Measurements from ENCODE around the gene ATG4C. TPM values are rescaled to one million over a fixed set of nuclear protein-coding genes. Genes with fewer than 3 reads are reported as not detected.

Gene ATG4C
- total and polyA plus RNA-seq, 2 donors (not counting 3 experiments of a cell fraction or from before 2014, with no cell fraction given) = 2.8 to 11.8 TPM

DNA sequence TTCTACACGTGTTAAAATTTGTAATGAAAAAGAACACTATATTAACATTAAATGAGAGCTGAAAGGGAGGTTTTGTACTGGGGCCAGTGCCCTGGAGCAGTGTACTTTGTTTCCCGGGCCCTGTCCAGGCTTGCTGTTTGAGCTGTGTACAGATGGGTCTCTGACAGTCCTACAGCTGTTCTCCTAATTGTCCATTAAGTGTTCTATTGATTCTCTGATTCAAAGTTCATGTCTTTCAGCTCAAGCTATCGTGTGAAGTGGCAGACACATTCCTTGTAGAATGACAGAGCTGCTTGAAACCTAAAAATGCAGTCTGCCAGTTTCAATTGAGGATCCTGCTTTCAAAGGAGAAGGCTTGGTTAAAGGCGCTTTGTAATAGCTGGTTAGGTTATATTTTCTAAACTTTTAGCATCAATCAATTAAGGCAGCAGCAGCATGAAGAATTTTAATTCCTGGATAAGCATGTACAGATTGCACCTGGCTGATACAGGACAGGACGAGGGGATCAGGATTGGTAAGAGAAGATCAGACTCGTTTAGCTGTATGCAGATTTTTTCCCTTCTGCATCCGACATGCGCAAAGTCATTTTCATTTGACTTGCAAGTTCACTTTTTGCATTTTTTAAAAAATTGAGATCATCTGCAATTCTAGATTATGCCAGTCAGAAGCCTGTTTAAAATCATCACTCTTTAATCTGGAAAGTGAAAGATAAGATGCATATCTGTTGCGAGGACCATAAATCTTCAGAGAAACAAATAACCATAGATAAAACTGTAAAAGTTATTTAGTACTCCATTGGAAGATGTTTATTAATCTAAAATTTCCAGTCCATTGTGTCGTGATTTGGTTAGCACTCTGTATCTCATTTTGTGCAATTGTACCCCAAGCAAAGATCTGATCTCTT lies 98.5 kb downstream of the ATG4C start:
- CTCF ChIA-PET = interaction anchor here (1.1 to 2.0 kb wide), 5 partner anchors 9 to 41 kb away, joined by 3 to 9 read pairs (median 4); no protein-coding TSS in a partner anchor
- no peak overlapping the region for H3K4me2 ChIP-seq (ENCODE audit: insufficient read depth, low read length)
- no peaks in the 10 kb centered on the region for H4K20me1 ChIP-seq (replicated peaks; ENCODE audit: control insufficient read depth, extremely low read depth, insufficient read depth, low read length)
- dilution Hi-C loops (cut with MboI; ENCODE audit: extremely low pct_ligation_motif_present, low sequenced_read_pairs) (no loop called here), intact Hi-C loops (cut with micrococcal nuclease) (no loop called here)
- BruUV-seq (replicated peaks) = no TSS peak
- H3K9me1 ChIP-seq (replicated peaks; ENCODE audit: control insufficient read depth, extremely low read depth, insufficient read depth, low read length) = no peaks in the 10 kb centered on the region
- H3K79me2 ChIP-seq (ENCODE audit: control insufficient read depth, insufficient read depth, low read length) = no peaks in the 10 kb centered on the region
- no peak for DNase-seq (ENCODE audit: low read depth, low spot score)
- H3K4me1 ChIP-seq (ENCODE audit: control insufficient read depth, extremely low read depth, insufficient read depth, low read length) = no peaks in the 10 kb centered on the region
- H3K9ac ChIP-seq (replicated peaks; ENCODE audit: extremely low read depth, insufficient read depth, low read length) = no peak overlapping the region
- no peak overlapping the region for H3K27ac ChIP-seq (ENCODE audit: insufficient read depth, low read depth, low read length)
- H3K36me3 ChIP-seq (ENCODE audit: control insufficient read depth in 2 of 2, extremely low read depth in 1 of 2, insufficient read depth in 2 of 2, low read length in 2 of 2) = no peaks in the 10 kb centered on the region
- H3K27me3 ChIP-seq (ENCODE audit: control insufficient read depth in 2 of 2, insufficient read depth in 2 of 2, low read length in 2 of 2) = peaks cover 4 to 20% of the 10 kb centered on the region in 2 experiments
- H2AFZ ChIP-seq (ENCODE audit: low read depth, low read length) = no peak overlapping the region
- no peak for FAIRE-seq
- no peak overlapping the region for H3K4me3 ChIP-seq (replicated peaks in 1 of 3; ENCODE audit: insufficient read depth in 1 of 3, low read depth in 1 of 3, low read length in 3 of 3)
- H3K9me3 ChIP-seq (replicated peaks; ENCODE audit: control insufficient read depth, insufficient read depth, low read length) = no peaks in the 10 kb centered on the region
- POLR2A ChIA-PET = no interaction called here
- TF ChIP-seq FOS (IDR thresholded peaks at IDR 0.05; ENCODE audit: borderline replicate concordance, insufficient read depth, low read length) (no peak), JUN (IDR thresholded peaks at IDR 0.05; ENCODE audit: borderline replicate concordance, insufficient read depth, insufficient read length, low read depth) (no peak), POLR2AphosphoS5 (IDR thresholded peaks at IDR 0.05; ENCODE audit: insufficient read depth, low read depth, low read length) (no peak), EZH2 (IDR thresholded peaks at IDR 0.05; ENCODE audit: borderline replicate concordance, low read depth, low read length, severe bottlenecking) (no peak), GATA2 (IDR thresholded peaks at IDR 0.05; ENCODE audit: insufficient read depth, insufficient read length, low read depth, low read length) (no peak), MYC (IDR thresholded peaks at IDR 0.05; ENCODE audit: low read depth, low read length) (no peak), POLR2A (IDR thresholded peaks at IDR 0.05; ENCODE audit: low read depth, low read length) (no peak)
- TF ChIP-seq, protein P1, sequence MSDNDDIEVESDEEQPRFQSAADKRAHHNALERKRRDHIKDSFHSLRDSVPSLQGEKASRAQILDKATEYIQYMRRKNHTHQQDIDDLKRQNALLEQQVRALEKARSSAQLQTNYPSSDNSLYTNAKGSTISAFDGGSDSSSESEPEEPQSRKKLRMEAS (IDR thresholded peaks at IDR 0.05; ENCODE audit: insufficient read depth, insufficient read length) = no peak
- TF ChIP-seq, protein P2, sequence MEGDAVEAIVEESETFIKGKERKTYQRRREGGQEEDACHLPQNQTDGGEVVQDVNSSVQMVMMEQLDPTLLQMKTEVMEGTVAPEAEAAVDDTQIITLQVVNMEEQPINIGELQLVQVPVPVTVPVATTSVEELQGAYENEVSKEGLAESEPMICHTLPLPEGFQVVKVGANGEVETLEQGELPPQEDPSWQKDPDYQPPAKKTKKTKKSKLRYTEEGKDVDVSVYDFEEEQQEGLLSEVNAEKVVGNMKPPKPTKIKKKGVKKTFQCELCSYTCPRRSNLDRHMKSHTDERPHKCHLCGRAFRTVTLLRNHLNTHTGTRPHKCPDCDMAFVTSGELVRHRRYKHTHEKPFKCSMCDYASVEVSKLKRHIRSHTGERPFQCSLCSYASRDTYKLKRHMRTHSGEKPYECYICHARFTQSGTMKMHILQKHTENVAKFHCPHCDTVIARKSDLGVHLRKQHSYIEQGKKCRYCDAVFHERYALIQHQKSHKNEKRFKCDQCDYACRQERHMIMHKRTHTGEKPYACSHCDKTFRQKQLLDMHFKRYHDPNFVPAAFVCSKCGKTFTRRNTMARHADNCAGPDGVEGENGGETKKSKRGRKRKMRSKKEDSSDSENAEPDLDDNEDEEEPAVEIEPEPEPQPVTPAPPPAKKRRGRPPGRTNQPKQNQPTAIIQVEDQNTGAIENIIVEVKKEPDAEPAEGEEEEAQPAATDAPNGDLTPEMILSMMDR (IDR thresholded peaks at IDR 0.05; ENCODE audit: extremely low read depth in 1 of 2, insufficient read depth in 1 of 2, low read depth in 1 of 2, low read length in 2 of 2) = no peak
